ENCODE measurements around the gene UCHL1. TPM values are rescaled to one million over a fixed set of nuclear protein-coding genes. Genes with fewer than 3 reads are reported as not detected.

UCHL1 gene
- total and polyA plus RNA-seq, 4 donors, result 0.51 to 2.6 (median 0.70) TPM

GRCh38 chr4:41257257-41257901 is 651 bp downstream of the UCHL1 start (continued):
- TF ChIP-seq, protein P1, sequence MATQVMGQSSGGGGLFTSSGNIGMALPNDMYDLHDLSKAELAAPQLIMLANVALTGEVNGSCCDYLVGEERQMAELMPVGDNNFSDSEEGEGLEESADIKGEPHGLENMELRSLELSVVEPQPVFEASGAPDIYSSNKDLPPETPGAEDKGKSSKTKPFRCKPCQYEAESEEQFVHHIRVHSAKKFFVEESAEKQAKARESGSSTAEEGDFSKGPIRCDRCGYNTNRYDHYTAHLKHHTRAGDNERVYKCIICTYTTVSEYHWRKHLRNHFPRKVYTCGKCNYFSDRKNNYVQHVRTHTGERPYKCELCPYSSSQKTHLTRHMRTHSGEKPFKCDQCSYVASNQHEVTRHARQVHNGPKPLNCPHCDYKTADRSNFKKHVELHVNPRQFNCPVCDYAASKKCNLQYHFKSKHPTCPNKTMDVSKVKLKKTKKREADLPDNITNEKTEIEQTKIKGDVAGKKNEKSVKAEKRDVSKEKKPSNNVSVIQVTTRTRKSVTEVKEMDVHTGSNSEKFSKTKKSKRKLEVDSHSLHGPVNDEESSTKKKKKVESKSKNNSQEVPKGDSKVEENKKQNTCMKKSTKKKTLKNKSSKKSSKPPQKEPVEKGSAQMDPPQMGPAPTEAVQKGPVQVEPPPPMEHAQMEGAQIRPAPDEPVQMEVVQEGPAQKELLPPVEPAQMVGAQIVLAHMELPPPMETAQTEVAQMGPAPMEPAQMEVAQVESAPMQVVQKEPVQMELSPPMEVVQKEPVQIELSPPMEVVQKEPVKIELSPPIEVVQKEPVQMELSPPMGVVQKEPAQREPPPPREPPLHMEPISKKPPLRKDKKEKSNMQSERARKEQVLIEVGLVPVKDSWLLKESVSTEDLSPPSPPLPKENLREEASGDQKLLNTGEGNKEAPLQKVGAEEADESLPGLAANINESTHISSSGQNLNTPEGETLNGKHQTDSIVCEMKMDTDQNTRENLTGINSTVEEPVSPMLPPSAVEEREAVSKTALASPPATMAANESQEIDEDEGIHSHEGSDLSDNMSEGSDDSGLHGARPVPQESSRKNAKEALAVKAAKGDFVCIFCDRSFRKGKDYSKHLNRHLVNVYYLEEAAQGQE (IDR thresholded peaks at IDR 0.05), result no peak
- TF ChIP-seq HNF4A (conservative IDR thresholded peaks at IDR 0.05), result no peak
- TF ChIP-seq HNF4G (IDR thresholded peaks at IDR 0.05), result no peak

DNA sequence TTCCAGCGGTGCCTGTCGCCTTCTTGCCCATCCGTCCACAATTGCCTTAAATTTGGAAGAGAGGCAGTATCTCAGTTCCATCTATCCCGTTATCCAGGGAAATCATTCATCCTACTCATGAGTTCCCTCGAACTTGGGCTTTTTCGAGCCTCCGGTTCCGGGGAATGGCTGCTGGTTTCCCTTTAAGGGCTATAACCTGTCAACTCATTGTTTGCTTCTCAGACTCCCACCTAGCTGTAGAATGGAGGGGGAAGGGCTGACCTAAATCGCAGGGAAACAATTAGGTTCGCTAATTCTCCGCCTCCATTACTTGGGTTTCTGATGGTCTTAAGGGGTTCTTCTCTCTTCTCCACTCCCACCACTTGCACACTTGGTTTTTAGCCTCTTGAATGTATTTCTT is 1.2 kb downstream of the UCHL1 start:
- no peak overlapping the region for H3K27ac ChIP-seq (ENCODE audit: low read depth in 1 of 2, low read length in 2 of 2)
- no peaks in the 10 kb centered on the region for H3K36me3 ChIP-seq (ENCODE audit: control insufficient read depth in 4 of 4, insufficient read depth in 3 of 4, low read depth in 1 of 4, low read length in 3 of 4)
- no peak overlapping the region for H3K9ac ChIP-seq (ENCODE audit: low read depth in 1 of 2, low read length in 2 of 2)
- peaks cover 0 to 12% (median 3%) of the 10 kb centered on the region in 4 donors for H3K27me3 ChIP-seq (ENCODE audit: control insufficient read depth in 4 of 4, insufficient read depth in 4 of 4, low read length in 3 of 4)
- TF ChIP-seq, protein P2, sequence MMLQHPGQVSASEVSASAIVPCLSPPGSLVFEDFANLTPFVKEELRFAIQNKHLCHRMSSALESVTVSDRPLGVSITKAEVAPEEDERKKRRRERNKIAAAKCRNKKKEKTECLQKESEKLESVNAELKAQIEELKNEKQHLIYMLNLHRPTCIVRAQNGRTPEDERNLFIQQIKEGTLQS (IDR thresholded peaks at IDR 0.05), result no peak
- TF ChIP-seq FOXA2 (IDR thresholded peaks at IDR 0.05) (no peak), ZBTB33 (IDR thresholded peaks at IDR 0.05) (no peak), NR2F2 (IDR thresholded peaks at IDR 0.05) (no peak), HNF4A (conservative IDR thresholded peaks at IDR 0.05) (no peak), YY1 (IDR thresholded peaks at IDR 0.05) (no peak), JUND (IDR thresholded peaks at IDR 0.05) (no peak), FOXA1 (IDR thresholded peaks at IDR 0.05) (no peak), GABPA (IDR thresholded peaks at IDR 0.05 in 1 of 2, conservative IDR thresholded peaks at IDR 0.05 in 1 of 2) (no peak), TAF1 (conservative IDR thresholded peaks at IDR 0.05) (no peak), SP1 (IDR thresholded peaks at IDR 0.05) (no peak), HNF4G (IDR thresholded peaks at IDR 0.05) (no peak), RAD21 (IDR thresholded peaks at IDR 0.05) (no peak)
- TF ChIP-seq, protein P3, sequence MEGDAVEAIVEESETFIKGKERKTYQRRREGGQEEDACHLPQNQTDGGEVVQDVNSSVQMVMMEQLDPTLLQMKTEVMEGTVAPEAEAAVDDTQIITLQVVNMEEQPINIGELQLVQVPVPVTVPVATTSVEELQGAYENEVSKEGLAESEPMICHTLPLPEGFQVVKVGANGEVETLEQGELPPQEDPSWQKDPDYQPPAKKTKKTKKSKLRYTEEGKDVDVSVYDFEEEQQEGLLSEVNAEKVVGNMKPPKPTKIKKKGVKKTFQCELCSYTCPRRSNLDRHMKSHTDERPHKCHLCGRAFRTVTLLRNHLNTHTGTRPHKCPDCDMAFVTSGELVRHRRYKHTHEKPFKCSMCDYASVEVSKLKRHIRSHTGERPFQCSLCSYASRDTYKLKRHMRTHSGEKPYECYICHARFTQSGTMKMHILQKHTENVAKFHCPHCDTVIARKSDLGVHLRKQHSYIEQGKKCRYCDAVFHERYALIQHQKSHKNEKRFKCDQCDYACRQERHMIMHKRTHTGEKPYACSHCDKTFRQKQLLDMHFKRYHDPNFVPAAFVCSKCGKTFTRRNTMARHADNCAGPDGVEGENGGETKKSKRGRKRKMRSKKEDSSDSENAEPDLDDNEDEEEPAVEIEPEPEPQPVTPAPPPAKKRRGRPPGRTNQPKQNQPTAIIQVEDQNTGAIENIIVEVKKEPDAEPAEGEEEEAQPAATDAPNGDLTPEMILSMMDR (IDR thresholded peaks at IDR 0.05; ENCODE audit: low read depth, low read length, missing input control), result no peak
- TF ChIP-seq, protein P4, sequence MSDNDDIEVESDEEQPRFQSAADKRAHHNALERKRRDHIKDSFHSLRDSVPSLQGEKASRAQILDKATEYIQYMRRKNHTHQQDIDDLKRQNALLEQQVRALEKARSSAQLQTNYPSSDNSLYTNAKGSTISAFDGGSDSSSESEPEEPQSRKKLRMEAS (IDR thresholded peaks at IDR 0.05), result no peak
- TF ChIP-seq, protein P1 (IDR thresholded peaks at IDR 0.05), result no peak
- no peak for DNase-seq (ENCODE audit: low spot score)
- peaks cover 6 to 16% (median 14%) of the 10 kb centered on the region in 4 donors for H3K4me1 ChIP-seq (ENCODE audit: control insufficient read depth in 4 of 4, insufficient read depth in 4 of 4, low read length in 3 of 4)
- WGBS, result 33% methylated on average over 11 of the region's 11 CpGs
- H3K9me3 ChIP-seq (ENCODE audit: control insufficient read depth in 4 of 4, low read length in 3 of 4), result no peaks in the 10 kb centered on the region
- H3K4me3 ChIP-seq (ENCODE audit: low read depth in 1 of 3, low read length in 3 of 3), result peak overlapping the region in 1 of 3 donors; percentile 58
